CD4-positive, alpha-beta T cell (primary cell): ENCODE results near the gene NDOR1. TPM values are rescaled to one million over a fixed set of nuclear protein-coding genes. Genes with fewer than 3 reads are reported as not detected.

Experiments
- ATAC-seq: fragments of 200-7000 bp; cut with Tn5 transposase; one replicate; pipeline ENCODE4 v1.10.0; 2022; ENCODE audit warnings: mild to moderate bottlenecking; ENCODE audit not compliant: poor library complexity
- CTCF ChIA-PET: fragments of 350-600 bp; sonication (Branson Sonifier 250); formaldehyde crosslinking; loops from one replicate; lab custom pipeline; 2021; ENCODE audit warnings: antibody characterized with exemption, inconsistent platforms; lab: Charles Lee
- POLR2A ChIA-PET: fragments of 350-600 bp; sonication (Branson Sonifier 250); formaldehyde crosslinking; loops from one replicate; lab custom pipeline; 2021; ENCODE audit warnings: antibody characterized with exemption, inconsistent platforms; lab: Charles Lee
- DNase-seq, 14 experiments: peaks; one replicate each; pipeline ENCODE4 v3.0.0-alpha.2; 2013 to 2020; ENCODE audit warnings: mixed read lengths in 2 of 14
- H3K27ac ChIP-seq, 2 donors: one replicate each; pipeline versions ENCODE4 v1.5.1 to v1.7.0; 2013; ENCODE audit warnings: low read length in 2 of 2, low read depth in 1 of 2, mild to moderate bottlenecking in 1 of 2
- H3K27me3 ChIP-seq, 2 experiments: 1 replicate in 1 of 2; 2 replicates in 1 of 2; pipeline versions ENCODE4 v1.6.1 to v1.7.0; 2013; ENCODE audit warnings: low read length in 2 of 2, control low read depth in 1 of 2, mild to moderate bottlenecking in 1 of 2, moderate library complexity in 1 of 2; ENCODE audit not compliant: insufficient read depth in 2 of 2, control insufficient read depth in 1 of 2
- H3K36me3 ChIP-seq: one replicate; pipeline ENCODE4 v1.6.1; 2013; ENCODE audit warnings: low read length, control low read depth; ENCODE audit not compliant: insufficient read depth
- H3K4me1 ChIP-seq: one replicate; pipeline ENCODE4 v1.6.1; 2013; ENCODE audit warnings: low read length, control low read depth; ENCODE audit not compliant: insufficient read depth
- H3K4me3 ChIP-seq: one replicate; pipeline ENCODE4 v1.5.1; 2013; ENCODE audit warnings: mild to moderate bottlenecking, low read length, moderate library complexity
- H3K9me3 ChIP-seq, 2 experiments: 1 replicate in 1 of 2; 2 replicates in 1 of 2; pipeline versions ENCODE4 v1.6.1 to v1.7.0; 2013; ENCODE audit warnings: low read length in 2 of 2, mild to moderate bottlenecking in 2 of 2, control low read depth in 1 of 2, moderate library complexity in 1 of 2; ENCODE audit not compliant: control insufficient read depth in 1 of 2, insufficient read depth in 1 of 2
- H3K27ac Mint-ChIP-seq: one replicate; pipeline ENCODE4 v1.8.0; 2020; ENCODE audit warnings: mixed read lengths
- H3K27me3 Mint-ChIP-seq: one replicate; pipeline ENCODE4 v1.8.0; 2021; ENCODE audit warnings: mixed read lengths
- H3K36me3 Mint-ChIP-seq: one replicate; pipeline ENCODE4 v1.8.0; 2021; ENCODE audit warnings: low read depth, mixed read lengths
- H3K4me1 Mint-ChIP-seq: one replicate; pipeline ENCODE4 v1.8.0; 2021; ENCODE audit warnings: low read depth, mixed read lengths
- H3K4me3 Mint-ChIP-seq: one replicate; pipeline ENCODE4 v1.8.0; 2020; ENCODE audit warnings: mild to moderate bottlenecking, mixed read lengths
- H3K9me3 Mint-ChIP-seq: one replicate; pipeline ENCODE4 v1.8.0; 2020; ENCODE audit warnings: mixed read lengths
- intact Hi-C, 2 experiments: fragments of 100-400 bp; cut with DNase I in 1 of 2; cut with micrococcal nuclease in 1 of 2; formaldehyde crosslinking; loops; one replicate each; pipeline versions ENCODE4 v1.15.1 to v1.9.0; 2023 to 2025; cut with DNase I, micrococcal nuclease
- total RNA-seq, 174 experiments: library from RNA in 2 of 174; stranded (reverse) in 2 of 174; gene quantifications; one replicate each; pipeline ENCODE4 v1.2.3 and lab custom pipeline; 2021 to 2026
- TF ChIP-seq, protein P1 (sequence below): fragments of 200-600 bp; IDR thresholded peaks from one replicate; pipeline ENCODE4 v1.8.0; 2022; ENCODE audit warnings: antibody characterized with exemption, mild to moderate bottlenecking

The NDOR1 gene
- total RNA-seq, 2 experiments from 2014 or later, result 22.8 to 25.3 TPM

DNA sequence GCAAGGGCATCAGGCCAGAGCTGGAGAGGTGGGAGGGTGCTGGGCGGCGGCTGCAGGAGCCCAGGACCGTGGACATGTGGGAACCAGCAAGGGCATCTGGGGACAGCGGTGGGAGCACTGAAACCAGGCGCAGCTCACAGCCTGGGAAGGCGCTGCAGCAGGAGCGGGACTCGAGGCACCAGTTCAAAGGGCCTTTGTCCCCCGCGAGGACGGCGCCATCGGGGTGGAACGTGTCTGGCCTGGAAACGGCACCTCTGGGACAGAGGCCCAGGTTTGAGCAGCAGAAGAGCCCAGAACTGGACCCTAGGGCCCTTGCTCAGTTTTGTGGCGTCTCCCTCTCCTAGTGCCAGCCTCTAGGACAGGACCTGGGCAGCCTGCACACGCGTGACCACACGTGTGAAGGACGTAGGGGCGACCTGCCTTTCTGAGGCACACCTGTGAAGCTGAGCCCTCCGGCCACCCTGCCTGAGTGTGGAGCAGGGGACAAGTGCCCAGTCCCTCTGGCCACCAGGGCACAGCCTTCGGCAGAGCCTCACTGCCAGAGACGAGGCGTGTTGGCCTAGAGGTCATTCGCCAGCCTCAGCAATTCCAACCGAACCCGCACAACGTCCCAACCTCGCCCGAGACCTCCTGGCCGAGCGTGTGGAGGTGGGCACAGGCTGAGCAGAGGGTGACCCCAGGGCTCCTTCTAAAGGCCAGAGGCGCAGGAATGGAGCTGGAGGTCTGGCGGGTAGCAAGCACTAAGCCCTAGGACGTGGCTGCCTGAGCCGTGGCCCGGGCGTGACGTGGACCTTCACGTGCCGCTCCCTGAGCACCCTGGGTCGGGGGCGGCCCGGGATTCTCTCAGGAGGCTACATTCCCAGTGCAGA lies 31.5 kb upstream of the NDOR1 start:
- H3K4me3 ChIP-seq, result no peak overlapping the region
- H3K9me3 ChIP-seq, result peaks cover 0 to 27% of the 10 kb centered on the region in 2 experiments
- intact Hi-C loops, result loop anchor here in 1 of 2 experiments (10.0 kb wide), 1 partner anchor 49 kb away; no protein-coding TSS in a partner anchor
- no peak overlapping the region for H3K27ac Mint-ChIP-seq
- H3K4me1 Mint-ChIP-seq, result peaks cover 4% of the 10 kb centered on the region
- no peak overlapping the region for H3K27ac ChIP-seq
- H3K4me1 ChIP-seq, result peaks cover 19% of the 10 kb centered on the region
- H3K27me3 Mint-ChIP-seq, result peaks cover 7% of the 10 kb centered on the region
- POLR2A ChIA-PET, result interaction anchor here (0.9 kb wide), 1 partner anchor 44 kb away, joined by 3 read pairs; no protein-coding TSS in a partner anchor
- CTCF ChIA-PET, result no interaction called here
- H3K36me3 Mint-ChIP-seq, result peaks cover 12% of the 10 kb centered on the region
- TF ChIP-seq, protein P1, sequence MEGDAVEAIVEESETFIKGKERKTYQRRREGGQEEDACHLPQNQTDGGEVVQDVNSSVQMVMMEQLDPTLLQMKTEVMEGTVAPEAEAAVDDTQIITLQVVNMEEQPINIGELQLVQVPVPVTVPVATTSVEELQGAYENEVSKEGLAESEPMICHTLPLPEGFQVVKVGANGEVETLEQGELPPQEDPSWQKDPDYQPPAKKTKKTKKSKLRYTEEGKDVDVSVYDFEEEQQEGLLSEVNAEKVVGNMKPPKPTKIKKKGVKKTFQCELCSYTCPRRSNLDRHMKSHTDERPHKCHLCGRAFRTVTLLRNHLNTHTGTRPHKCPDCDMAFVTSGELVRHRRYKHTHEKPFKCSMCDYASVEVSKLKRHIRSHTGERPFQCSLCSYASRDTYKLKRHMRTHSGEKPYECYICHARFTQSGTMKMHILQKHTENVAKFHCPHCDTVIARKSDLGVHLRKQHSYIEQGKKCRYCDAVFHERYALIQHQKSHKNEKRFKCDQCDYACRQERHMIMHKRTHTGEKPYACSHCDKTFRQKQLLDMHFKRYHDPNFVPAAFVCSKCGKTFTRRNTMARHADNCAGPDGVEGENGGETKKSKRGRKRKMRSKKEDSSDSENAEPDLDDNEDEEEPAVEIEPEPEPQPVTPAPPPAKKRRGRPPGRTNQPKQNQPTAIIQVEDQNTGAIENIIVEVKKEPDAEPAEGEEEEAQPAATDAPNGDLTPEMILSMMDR, result no peak
- H3K36me3 ChIP-seq, result peaks cover 7% of the 10 kb centered on the region
- no peaks in the 10 kb centered on the region for H3K9me3 Mint-ChIP-seq
- no peak for ATAC-seq
- peaks cover 40 to 44% of the 10 kb centered on the region in 2 experiments for H3K27me3 ChIP-seq
- no peak for DNase-seq
- H3K4me3 Mint-ChIP-seq, result no peak overlapping the region

DNA sequence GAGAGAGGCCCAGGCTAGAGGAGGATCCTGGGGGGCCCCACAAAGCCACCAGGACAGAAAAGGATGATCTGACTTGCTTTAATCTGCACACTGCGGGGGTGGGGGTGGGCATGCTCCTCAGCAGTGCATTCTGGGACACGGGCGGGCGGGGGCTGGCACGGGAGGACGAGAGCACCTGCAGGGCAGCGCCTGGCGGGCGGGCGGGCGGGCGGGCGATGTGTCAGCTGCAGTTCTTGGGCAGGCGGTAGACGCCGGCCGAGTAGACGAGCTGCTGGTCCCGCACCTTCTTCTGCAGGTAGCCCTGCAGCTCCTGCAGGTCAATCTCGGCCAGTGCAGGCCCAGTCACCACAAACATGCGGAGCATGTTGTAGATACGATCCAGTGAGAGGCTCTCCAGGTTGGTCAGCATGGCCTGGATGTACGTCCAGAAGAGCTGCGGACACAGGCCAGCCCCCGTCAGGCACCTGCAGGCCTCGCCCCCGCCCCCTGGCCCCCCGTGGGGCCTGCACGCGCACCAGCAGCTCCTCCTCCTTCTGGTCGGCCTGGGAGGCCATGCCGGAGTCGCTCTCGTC lies 30.7 kb upstream of the NDOR1 start:
- Mint-ChIP-seq H3K4me3 (no peak overlapping the region), H3K9me3 (no peaks in the 10 kb centered on the region), H3K27me3 (peaks cover 7% of the 10 kb centered on the region), H3K36me3 (peaks cover 12% of the 10 kb centered on the region), H3K27ac (no peak overlapping the region), H3K4me1 (peaks cover 4% of the 10 kb centered on the region)
- Histone ChIP-seq H3K27ac (no peak overlapping the region), H3K4me1 (peaks cover 19% of the 10 kb centered on the region), H3K9me3 (peaks cover 0 to 26% of the 10 kb centered on the region in 2 experiments), H3K36me3 (peaks cover 13% of the 10 kb centered on the region), H3K27me3 (peaks cover 37 to 39% of the 10 kb centered on the region in 2 experiments), H3K4me3 (no peak overlapping the region)
- POLR2A ChIA-PET, result interaction anchor here (0.9 kb wide), 1 partner anchor 45 kb away, joined by 3 read pairs; no protein-coding TSS in a partner anchor
- ATAC-seq (peak; percentile 37), DNase-seq (peak in 1 of 14 experiments; percentile 39)
- intact Hi-C loops, result loop anchor here in 1 of 2 experiments (10.0 kb wide), 1 partner anchor 50 kb away; no protein-coding TSS in a partner anchor
- TF ChIP-seq, protein P1, result no peak
- CTCF ChIA-PET, result no interaction called here

DNA sequence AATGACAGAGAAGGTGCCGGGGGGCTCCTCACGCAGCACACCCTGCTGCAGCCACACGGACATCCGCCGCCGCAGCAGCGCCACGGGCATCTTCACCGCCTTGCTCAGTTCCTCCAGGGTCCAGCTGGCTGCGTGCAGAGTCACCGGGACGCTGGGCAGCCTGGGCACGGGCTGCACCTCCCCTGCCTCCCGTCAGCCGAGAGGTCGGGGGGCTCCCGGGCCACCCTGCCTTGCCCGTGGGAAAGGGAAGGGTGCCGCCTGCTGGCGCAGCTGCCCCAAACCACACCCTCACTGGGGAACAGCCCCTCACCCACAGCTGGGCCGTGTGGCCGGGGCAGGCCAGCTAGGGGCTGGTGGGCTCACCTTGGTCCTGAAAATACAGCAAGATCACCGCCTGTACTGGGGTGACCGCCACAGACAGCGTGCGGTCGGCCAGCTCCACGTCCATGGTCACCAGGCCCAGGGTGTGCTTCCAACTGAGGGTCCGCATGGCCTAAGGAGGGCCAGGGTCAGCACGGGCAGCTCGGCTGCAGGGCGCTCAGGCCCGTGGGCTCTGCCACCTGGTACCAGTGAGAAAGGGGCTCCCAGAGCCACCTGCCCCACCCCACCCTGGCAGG lies 30.0 kb upstream of the NDOR1 start:
- ChIA-PET CTCF (no interaction called here), POLR2A (no interaction called here)
- intact Hi-C loops, result loop anchor here in 1 of 2 experiments (10.0 kb wide), 1 partner anchor 51 kb away; no protein-coding TSS in a partner anchor
- Mint-ChIP-seq H3K9me3 (no peaks in the 10 kb centered on the region), H3K4me1 (peaks cover 4% of the 10 kb centered on the region), H3K36me3 (peaks cover 17% of the 10 kb centered on the region), H3K27ac (no peak overlapping the region), H3K27me3 (peaks cover 3% of the 10 kb centered on the region), H3K4me3 (no peak overlapping the region)
- peaks cover 19% of the 10 kb centered on the region for H3K4me1 ChIP-seq
- H3K27ac ChIP-seq, result no peak overlapping the region
- peaks cover 0 to 20% of the 10 kb centered on the region in 2 experiments for H3K9me3 ChIP-seq
- peaks cover 30 to 33% of the 10 kb centered on the region in 2 experiments for H3K27me3 ChIP-seq
- no peak overlapping the region for H3K4me3 ChIP-seq
- DNase-seq (peak in 1 of 14 experiments; percentile 24), ATAC-seq (peak; percentile 18)
- TF ChIP-seq, protein P1, result peak; percentile 34
- peaks cover 19% of the 10 kb centered on the region for H3K36me3 ChIP-seq
